Measurements from ENCODE around the gene GOLGA6A. TPM values are rescaled to one million over a fixed set of nuclear protein-coding genes. Genes with fewer than 3 reads are reported as not detected.

The GOLGA6A gene
- total RNA-seq, 1 donor, result not detected

Small RNA genes lying within 50 kb of the gene (small RNA-seq; reads per million reads assigned to genes)
- gene RN7SL429P, result not detected

Other genes with a start within 250 kb of the GOLGA6A start
- not detected in 2 replicates for gene TBC1D21, start 209.0 kb downstream of the GOLGA6A start, total RNA-seq
- gene LOXL1, start 156.1 kb downstream of the GOLGA6A start, total RNA-seq, result 246 and 264 TPM in 2 replicates
- gene STOML1, start 90.3 kb downstream of the GOLGA6A start, total RNA-seq, result 14.1 and 15.0 TPM in 2 replicates
- 46.7 and 50.7 TPM in 2 replicates for gene PML, start 87.8 kb downstream of the GOLGA6A start, total RNA-seq
- gene ISLR2, start 48.0 kb upstream of the GOLGA6A start, total RNA-seq, result under 0.01 TPM in 1 of 2 replicates, not detected in the other
- gene ISLR, start 91.2 kb upstream of the GOLGA6A start, total RNA-seq, result 77.5 and 106 TPM in 2 replicates
- gene STRA6, start 120.2 kb upstream of the GOLGA6A start, total RNA-seq, result under 0.01 and 0.36 TPM in 2 replicates
- 0.29 TPM in 1 of 2 replicates, not detected in the other for gene CCDC33, start 153.8 kb upstream of the GOLGA6A start, total RNA-seq